Epithelial cell of proximal tubule (primary cell): ENCODE data around the gene RANBP10. TPM values are rescaled to one million over a fixed set of nuclear protein-coding genes. Genes with fewer than 3 reads are reported as not detected.

Experiments
- DNase-seq: peaks from one replicate; pipeline ENCODE4 v3.0.0-alpha.2; 2011; ENCODE audit warnings: low read depth
- H3K4me3 ChIP-seq: 2 replicates; pipeline ENCODE4 v1.5.1; 2011; ENCODE audit warnings: low read depth, mild to moderate bottlenecking, low read length
- CTCF ChIP-seq: conservative IDR thresholded peaks from 2 replicates; pipeline ENCODE4 v1.5.1; 2012; ENCODE audit warnings: low read depth, mild to moderate bottlenecking, low read length
- total RNA-seq: library from RNA; depleted of rRNA; stranded (reverse); fragments of >200 nt; gene quantifications from 2 replicates; pipeline ENCODE4 v1.2.3, GENCODE V29; 2015

RANBP10 gene
- total RNA-seq: 4.0 and 5.3 TPM in 2 replicates

DNA sequence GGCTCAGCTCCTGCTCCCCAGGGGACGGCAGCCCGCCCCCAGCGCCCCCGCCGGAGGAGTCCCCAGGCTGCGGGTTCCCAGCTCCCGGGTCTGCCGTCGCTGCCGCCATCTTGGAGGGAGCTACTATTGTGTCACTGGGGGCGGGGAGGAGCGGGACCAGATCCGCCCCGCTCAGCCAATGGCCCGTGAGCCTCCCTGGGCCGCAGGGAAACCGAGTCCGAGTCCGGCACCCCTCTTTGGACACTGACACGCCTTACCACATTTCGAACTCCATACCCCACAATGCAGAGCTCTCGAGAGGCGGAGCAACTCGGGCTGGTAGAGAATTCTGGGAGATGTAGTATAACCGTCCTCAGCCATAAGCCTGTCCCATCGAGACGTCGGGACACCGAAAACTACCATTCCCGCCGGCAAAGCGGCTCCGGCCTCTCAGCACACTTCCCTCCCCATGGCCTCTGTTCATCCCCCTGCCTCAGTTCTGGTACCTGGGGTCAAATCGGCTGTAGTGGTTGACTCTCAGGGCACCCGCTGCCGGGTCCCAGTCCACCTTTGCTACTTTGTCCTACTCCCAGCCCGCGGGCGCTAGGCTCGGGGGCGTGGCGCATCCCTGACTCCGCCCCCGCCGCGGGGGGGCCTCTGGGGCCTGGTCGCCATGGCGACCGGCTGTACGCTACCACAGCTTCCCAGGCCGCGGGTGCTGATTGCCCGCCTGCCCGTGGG is at the start of gene RANBP10, which contains the start of gene TSNAXIP1:
TSS of gene RANBP10 (minus strand) at position 133 of the 720 bp plus-strand sequence. CDS start at position 109, 24 bp downstream.
TSS of gene TSNAXIP1 (plus strand) at position 462 of the 720 bp plus-strand sequence. CDS start 261 bp downstream, outside the sequence.
- no peak for TF ChIP-seq CTCF
- H3K4me3 ChIP-seq: peak within 1 kb of the TSS; percentile 99
- DNase-seq: peak; percentile 96

DNA sequence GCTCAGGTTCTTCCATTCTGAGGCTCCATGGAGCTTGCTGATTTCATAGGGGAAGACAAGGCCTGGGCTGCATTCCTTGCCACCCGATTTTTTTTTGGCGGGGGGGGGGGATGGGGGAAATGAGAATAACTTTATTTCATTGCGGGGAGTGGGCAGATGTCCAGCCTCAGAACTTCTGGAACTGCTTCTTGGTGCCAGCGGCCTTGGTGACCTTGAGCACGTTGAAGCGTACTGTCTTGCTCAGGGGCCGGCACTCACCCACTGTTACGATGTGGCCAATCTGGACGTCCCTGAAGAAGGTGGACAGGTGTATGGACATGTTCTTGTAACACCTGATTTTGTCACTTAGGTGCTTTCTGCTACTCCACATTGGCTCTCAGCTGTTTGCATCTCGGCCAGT is 49.4 kb upstream of the RANBP10 start:
- no peak for DNase-seq

DNA sequence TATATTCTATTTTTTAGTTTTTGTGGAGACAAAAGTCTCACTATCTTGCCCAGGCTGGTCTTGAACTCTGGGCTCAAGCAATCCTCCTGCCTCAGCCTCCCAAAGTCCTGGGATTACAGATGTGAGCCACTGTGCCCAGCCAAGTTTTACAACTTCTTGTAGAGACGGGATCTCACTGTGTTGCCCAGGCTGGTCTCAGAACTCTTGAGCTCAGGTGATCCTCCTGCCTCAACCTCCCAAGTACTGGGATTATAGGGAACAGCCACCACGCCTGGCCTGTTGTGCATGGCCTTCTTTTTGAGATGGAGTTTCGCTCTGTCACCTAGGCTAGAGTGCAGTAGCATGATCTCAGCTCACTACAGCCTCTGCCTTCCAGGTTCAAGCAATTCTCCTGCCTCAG is 47.3 kb upstream of the RANBP10 start:
- no peak for DNase-seq
- TF ChIP-seq CTCF: no peak

More for the DNA sequence above, 49.4 kb upstream of the RANBP10 start:
- no peak for TF ChIP-seq CTCF
- H3K4me3 ChIP-seq: no peak overlapping the region

GRCh38 chr16:67848118-67848517 is 41.8 kb upstream of the RANBP10 start:
- H3K4me3 ChIP-seq: peak overlapping the region; percentile 99
- no peak for DNase-seq
- TF ChIP-seq CTCF: no peak

More for the DNA sequence above, 47.3 kb upstream of the RANBP10 start:
- H3K4me3 ChIP-seq: no peak overlapping the region

DNA sequence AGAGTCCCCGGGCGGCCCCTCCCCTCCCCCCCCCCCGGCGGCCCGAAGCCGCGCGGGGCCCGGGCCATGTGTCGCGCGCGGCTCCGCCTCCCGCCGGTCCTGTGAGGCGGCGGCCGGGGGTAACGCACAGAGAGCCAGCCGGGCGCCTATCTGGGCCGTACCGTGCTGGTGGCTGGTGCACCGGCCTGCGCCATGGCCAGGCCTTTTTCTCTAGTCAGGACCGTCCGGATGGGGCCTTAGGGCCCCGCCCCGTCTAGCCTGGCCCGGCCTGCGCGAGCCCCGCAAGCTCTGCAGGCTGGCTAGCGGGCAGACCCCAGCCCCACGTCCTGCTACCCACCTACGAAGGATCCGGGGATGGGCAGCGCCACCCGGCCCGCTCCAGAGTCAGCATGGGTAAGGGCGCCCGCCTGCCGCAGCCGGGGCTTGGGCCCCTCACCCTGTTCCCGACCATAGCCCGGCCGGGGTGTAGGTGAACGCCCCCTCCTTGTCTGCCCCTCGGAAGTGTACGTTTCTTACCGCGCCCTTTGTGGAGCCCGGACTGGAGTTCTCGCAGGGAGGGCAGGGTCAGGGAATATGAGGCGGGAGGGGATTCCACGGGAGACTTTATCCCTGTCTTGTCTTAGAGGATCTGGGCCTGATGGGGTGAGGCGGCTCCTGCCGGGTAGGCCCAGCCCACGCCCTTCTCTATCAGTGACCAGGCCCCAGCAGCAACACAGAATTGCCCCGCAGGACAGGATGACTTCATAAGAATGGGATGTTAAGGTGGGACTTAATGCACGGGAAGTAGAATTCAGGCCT is 40.9 kb upstream of the RANBP10 start, which contains the start of gene CENPT:
TSS of gene CENPT (minus strand) at position 630 of the 798 bp plus-strand sequence. CDS start 13,834 bp downstream, outside the sequence.
- H3K4me3 ChIP-seq: peak within 1 kb of the TSS; percentile 99
- no peak for TF ChIP-seq CTCF
- DNase-seq: no peak

- no peak for DNase-seq
- TF ChIP-seq CTCF: no peak
- peak within 1 kb of the TSS; percentile 99 for H3K4me3 ChIP-seq
These were observed 40.1 kb upstream of the RANBP10 start, which contains the start of gene NUTF2 for GRCh38 chr16:67846320-67847063. NUTF2 (plus strand) TSS chr16:67846933; CDS start chr16:67865131, 18,198 bp downstream.
